ENCODE data around the gene KRT23.

KRT23 gene

DNA sequence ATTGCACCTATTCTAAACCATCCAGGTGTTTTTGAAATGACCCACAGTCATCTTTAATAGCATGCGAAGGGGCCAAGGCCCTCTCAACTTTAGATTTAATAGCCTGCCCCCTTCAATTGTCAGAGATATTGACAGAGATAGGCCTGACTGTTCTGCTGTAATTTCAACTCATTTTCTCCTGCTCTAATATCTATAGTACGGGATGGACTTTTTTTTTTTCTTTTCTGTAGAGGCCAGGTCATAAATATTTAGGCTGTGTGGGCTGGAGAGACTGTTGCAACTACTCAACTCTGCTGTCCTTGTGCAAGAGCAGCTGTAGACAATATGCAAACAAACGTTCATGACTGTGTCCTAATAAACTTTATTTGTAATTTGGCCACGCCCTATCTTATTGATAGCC is 27.7 kb downstream of the KRT23 start:
- DNase-seq (ENCODE audit: low spot score) = no peak

DNA sequence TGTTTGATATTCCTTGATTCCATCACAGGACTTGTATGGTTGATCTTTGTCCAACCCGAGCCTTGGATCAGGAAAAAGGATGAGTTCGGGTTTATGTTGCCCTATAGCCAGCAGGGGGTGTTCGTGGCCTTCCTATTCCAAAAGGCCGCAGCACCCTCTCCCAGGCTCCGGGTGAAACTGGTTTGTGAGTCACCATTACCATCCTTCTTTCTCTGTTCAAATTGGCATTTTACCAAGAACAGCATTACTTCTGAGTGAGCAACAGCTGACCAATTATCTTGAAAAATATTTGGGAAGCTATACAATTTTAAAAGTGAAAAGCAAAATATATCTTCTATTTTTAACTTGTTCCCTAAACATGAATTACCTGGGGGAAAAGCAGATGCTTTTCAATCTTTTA is 28.1 kb downstream of the KRT23 start:
- peak; percentile 84 for DNase-seq (ENCODE audit: low spot score)

DNA sequence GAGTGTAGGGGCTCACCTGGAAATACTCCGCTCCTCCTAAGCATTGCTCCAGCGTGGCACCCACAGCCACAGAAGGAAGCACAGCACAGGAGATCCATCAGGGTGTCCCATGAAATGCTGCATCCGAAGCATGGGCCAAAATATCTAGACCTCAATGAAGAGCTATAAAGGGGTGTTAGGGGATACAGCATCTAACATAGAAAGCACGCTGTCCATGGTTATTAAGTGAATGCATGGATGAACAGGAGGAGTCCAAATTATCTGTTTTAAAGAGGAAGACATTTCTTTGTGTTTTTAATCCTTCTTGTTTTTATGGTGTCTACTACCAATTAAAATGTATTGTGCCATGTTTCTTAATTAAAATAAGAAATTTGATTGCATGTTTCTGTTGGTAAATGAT is 30.8 kb downstream of the KRT23 start:
- DNase-seq (ENCODE audit: low spot score) = no peak

DNA sequence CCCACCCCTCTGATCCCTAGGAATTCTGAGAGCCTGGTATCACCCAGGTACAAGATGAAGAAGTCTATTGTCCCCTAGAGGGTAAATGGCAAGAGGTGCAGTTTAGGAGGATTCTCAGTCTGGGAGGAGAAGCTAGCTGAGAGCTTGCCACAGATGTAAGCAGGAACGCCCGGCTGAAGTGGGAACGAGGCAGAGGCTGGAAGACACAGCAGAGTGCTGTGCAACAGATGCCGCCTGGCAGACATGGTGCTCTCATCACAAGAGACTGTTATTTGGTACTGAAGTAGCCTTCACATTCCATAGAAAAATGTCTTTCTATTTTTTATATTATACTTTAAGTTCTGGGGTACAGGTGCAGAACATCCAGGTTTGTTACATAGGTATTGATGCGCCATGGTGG is 32.1 kb downstream of the KRT23 start:
- DNase-seq (ENCODE audit: low spot score) = no peak

DNA sequence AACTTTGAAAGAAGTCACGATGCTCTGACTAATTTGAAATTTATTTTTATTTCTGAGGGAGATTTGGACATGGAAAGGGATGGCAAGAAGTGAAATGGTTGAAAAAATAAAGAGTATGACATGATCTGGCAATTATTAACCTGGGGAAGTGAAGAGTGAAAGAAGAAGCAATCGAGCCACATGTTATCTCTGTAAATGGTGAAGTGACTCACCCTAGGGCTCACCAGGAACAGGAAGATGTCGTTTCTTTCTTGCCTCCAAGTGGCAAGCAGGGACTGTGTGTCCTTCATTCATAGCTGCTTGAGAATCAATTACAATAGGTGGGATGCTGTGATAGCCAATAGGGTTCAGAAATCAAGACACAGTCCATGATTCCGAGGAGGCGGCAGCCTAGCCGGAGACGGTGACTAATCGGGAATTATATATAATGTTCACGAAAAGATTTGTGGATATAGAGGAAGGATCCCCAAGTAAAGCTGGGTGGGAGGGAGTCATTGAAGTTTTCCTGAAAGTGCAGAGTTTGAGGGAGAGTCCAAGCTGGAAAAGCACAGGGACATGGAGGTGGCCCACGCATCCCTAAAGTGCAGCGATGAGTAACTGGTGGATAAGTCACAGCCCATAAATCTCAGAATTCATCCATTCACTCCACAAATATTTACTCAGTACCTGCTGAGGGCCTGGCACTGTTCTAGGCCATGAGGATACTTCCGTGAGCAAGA is 34.2 kb downstream of the KRT23 start:
- no peak for DNase-seq (ENCODE audit: low spot score)

DNA sequence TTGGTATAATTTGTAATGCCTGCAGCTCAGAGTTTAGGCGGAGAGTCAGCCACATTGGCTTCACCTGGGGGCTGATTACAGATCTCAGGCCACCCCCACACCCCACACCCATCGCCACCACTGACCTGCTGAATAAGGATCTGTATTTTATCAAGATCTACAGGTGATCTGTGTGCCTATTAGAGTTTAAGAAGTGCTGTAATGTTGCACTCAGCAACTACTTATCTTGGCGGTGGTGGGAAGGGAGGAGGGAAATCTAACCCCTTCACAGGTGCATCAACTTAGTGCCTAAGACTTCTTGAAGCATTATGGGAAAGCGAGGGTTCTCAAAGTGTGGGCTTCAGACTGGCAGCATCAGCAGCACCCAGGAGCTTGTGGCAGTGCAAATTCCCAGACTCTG is 34.9 kb downstream of the KRT23 start:
- DNase-seq (ENCODE audit: low spot score) = no peak

DNA sequence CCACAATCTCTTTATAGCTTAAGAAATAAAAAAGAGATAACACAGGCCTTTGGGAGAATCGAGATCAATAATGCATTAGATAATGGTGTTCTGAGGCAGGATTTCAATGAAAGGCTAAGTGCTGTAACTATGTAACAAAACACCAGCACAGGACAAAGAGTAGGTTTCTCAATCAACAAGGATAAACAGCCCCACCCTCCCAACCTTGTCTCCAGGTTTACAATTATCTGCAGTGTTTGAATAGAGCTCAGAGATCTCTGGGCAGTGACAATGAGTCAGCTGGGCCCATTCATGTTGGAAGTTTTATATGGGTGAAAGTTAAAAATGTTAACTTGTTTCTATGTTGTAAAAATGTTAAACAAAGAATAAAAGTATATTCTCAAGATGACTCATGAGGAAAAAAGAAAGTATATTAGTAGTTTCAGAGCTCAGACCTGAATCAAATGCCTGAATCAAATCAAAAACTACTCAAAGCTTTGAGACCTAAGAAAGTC is 35.4 kb downstream of the KRT23 start:
- DNase-seq (ENCODE audit: low spot score) = no peak

DNA sequence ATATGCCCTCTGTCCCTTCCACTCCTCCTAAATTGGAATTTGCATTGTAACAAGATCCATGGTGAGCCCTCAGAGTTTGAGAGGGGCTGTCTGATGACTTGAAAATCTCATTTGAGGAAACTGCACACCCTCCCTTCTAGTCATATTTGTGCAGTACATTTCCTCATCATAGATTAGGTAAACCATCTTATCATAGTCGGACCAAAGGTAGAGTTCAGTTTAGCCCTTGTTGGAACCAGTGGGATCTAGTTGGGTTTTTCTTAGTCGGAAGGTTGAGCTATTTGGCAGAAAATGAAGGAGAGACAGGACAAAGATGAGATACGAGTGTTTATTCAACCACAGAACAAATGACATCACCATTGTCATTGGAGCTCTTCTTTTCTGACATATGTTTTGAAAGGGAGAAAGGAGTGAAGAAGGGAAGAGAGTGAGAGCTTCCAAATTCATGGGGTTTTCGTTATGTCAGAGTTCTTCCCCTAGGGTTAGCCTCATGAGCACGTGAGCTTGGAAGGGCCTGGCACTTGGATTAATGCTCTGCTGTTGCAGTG is 36.6 kb downstream of the KRT23 start:
- no peak for DNase-seq (ENCODE audit: low spot score)

DNA sequence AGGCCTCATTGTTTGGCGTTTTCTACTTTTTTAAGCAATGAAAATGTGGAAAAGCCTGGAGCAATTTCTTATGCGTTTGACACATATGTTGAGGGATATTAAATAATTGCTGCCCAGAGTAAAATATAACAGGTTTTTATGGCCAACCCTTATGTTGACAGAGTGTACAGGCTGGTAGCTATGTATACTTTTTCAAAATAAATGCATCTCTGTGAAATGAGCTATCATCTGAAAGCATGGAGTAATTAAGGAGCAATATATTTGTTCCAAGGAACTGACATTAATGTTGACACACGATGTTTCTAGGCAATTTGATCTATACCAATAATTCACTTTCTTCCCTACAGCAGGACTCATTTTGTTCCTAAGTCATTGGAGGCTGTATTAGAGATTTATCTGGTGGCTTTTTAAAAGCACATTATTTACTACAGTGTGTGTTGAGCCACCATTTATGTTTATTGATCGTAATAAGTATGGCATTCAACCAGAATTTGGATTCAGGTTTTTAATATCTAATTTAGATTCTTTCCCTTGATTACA is 40.5 kb downstream of the KRT23 start:
- DNase-seq (ENCODE audit: low spot score) = no peak

DNA sequence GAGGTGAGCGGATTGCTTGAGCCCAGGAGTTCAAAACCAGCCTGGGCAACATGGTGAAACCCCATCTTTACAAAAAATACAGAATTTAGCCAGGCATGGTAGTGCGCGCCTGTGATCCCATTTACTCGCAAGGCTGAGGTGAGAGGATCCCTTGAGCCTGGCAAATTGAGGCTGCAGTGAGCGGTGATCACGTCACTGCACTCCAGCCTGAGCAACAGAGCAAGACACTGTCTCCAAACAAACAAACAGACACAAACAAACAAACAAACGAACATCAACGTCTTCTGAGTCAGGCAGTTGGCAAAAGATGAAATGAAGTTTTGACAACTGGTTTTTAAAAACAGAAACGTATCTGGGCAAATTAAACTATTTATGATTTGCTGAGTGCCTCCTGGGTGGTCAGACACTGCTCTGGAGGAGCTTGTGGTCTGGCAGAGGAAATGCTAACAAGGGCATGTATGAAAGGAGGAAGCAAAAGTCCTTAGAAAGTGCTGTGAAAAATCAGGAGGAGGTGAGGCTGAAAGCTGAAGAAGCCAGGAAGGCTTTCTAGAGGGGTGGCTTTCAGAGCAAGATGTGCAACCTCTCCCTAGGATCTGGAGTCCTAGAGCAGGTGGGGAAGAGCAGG is 42.2 kb downstream of the KRT23 start:
- DNase-seq (ENCODE audit: low spot score) = no peak

DNA sequence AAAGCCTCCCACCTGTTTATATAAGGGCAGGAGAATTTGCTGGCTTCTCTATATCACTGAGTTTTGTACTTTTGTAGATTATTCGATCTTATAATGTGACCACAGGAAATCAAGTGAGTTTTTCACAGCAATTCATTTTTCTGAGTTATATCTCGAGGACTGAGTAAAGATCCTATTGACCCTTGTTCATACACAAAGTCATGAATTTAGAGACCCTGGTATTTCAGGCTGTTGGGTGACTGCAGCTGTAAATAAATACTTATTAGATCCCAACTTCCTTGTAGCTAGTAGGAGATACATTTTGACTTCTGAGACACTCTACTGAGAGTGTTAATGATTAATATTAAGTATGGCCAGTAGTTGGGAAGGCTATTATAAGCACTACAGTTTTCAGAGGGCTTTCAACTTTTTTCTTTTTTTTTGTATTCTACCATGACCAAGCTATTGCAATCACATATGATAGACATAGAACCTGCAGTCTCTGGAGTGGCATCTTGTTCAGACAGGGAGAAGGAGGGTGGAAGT is 49.2 kb downstream of the KRT23 start:
- DNase-seq (ENCODE audit: low spot score) = no peak

DNA sequence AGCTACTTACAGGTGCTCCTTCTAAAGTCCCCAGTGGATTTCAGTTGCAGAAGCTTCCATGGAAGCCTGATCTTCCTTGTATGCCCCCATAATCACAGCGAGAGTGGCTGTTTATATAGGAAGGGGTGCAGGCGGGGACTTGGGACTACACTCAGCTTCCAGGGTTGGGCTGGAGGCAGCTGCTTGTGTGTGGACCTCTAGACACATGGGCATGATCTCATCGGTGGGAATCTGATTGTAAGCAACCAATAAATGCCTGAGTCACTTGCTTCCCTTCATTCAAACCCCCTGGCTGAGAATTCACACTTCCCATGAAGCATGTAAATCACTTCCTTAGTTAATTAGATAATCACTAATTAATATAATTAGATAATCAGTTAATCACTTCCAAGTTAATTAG is 51.4 kb downstream of the KRT23 start:
- no peak for DNase-seq (ENCODE audit: low spot score)

DNA sequence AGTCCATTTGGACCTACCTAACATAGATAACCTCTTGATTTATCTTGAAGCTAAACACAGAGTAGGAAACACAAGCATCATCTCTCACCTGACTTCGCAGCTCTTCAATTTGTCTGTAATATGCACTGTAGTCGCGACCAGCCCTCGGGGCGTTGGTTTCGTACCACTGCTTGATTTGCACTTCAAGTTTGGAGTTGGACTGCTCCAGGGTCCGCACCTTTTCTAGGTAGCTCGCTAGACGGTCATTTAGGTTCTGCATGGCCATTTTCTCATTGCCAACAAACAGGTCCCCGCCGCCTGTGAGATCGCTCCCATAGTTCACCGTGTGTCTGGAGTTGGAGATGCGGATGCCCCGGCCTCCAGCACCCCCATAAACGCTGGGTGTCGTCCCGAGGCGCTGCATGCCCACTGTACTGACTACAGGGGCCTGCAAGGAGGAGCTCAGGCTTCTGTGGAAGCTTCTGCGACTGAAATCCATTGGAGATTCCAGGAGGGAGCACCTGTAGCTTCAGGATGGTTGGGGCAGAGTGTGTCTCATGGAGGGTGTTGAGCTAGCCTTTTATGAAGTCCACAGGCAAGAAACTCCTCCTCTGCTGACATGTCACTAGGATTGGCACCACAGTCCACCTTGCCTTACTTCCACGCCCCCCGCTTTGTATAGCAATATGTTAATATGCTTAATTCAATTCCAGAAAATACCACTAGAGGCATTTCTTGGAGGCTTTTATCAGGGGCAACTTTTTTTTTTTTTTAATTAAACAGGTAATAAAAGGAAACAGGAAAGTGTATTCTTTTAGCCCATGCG is 52.5 kb downstream of the KRT23 start, which contains the start of gene KRT20:
KRT20 (minus strand) TSS at position 535 of the 805 bp plus-strand sequence; CDS start at position 478, 57 bp downstream.
- DNase-seq (ENCODE audit: low spot score) = no peak

DNA sequence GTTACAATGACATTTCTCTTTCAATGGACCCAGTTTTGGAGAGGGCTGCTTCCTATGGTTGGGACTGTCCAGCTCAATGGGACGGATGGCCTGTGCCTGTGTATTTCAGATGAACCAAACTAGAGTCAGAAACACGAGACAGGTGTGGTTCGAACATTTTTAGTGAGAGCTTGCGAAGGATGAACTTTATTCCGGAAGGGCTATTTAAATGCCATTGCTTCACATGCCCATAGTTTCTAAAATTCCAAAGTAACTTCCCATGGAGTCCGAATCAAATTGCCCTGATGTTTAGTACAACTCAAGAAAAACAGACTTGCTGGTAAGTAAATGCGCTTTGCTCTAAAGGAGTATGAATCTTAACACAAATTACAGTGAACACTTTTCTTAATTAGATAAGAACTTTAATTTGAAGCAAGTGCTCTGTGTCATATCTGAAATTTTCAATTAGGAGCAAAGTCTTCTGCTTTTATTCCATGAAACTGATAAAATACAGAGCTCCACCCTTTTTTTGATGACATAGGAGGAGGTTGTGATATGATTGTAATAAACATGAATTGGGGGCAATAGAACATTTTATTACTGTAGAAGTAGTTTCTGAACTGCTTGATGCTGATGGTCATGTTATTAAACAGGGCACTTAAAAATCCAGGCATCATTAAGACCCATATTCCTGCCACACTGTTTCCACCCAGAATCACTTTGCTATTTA is 53.7 kb downstream of the KRT23 start:
- no peak for DNase-seq (ENCODE audit: low spot score)

DNA sequence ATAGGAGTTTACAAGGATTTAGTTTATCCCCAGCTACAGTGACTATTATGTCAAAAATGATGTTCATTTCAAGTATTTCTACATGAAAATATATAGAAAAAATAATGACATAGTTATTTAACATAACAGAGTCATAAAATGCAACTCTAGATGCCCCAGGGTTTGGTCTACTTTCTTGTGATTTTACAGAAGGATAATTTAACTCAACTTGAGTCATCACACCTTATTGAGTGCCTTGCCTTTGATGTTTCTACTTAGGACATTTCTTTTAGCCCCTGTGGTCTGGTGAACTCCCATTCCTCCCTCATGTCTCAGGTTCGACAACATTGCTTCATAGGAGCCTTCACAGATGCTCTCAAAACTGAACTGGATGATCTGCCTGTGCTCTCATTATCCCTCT is 54.4 kb downstream of the KRT23 start:
- DNase-seq (ENCODE audit: low spot score) = no peak

DNA sequence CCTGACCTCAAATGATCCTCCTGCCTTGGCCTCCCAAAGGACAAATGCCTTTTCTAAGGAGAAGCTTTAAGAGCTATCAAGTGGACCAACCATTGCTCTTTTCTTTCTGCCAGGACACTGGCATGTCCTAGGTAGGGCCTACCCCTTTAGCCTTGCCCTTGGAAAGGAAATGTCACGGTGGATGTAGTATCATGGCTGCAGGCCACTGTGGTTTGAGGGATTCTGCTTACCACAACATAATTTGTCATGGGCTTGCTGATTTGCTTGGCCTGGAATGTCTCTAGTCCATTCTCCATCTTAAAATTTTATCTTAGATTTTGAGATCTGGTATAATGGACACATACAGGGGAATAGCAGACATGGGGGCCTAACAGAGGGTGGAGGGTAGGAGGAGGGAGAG is 58.4 kb downstream of the KRT23 start:
- no peak for DNase-seq (ENCODE audit: low spot score)

DNA sequence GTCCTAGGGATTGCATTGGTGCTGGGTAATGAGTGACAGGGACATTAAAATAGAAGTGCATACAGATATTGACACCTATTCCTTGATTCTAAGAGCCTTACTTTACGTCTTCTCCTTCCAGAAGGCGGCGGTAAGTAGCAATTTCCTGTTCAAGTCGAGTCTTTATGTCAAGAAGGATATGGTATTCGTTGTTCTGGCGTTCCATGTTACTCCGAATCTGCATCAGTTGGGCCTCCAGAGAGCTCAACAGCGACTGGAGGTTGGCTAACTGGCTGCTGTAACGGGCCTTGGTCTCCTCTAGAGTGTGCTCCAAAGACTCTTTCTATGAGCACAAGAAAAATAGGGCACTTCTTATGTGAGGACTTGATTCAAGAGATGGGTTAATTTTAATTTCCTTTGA is 59.4 kb downstream of the KRT23 start:
- no peak for DNase-seq (ENCODE audit: low spot score)

DNA sequence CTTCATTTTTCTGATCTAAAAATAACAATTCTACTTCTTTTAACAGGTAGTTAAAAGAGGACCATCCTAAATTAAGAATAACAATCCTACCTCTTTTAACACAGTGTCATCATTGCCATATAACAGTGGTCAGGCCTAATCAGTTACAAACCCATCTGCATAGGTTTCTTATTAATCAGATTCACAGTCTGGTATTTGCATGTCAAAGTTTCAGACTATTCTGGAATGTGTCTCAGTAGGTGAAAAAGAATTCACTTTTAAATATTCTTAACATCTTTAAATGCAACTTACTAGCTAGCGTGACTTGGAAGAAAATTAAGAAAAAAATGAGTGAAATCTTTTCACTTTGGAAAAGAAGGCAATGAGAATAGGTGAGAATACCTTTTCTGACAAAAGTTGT is 63.6 kb downstream of the KRT23 start:
- DNase-seq (ENCODE audit: low spot score) = no peak

DNA sequence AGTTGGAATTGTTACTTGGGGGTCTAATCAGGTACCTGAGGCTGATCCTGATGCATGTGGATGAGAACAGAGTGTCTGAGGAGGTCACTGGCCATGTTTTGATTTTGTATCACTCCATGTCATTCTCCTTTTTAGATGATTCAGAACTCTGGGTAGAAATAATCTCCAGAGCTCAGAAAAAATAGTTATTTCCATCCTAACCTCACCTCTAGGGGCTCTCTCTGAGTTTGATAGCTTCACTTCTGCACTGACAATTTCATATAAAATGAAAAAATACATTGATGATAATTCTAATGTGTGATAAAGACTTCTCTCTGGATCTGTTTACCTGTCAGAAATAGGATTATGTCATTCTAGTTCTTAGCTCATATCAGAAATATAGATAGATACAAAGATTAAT is 64.2 kb downstream of the KRT23 start:
- DNase-seq (ENCODE audit: low spot score) = no peak
